Measurements from ENCODE around the gene GP1BA.

DNA sequence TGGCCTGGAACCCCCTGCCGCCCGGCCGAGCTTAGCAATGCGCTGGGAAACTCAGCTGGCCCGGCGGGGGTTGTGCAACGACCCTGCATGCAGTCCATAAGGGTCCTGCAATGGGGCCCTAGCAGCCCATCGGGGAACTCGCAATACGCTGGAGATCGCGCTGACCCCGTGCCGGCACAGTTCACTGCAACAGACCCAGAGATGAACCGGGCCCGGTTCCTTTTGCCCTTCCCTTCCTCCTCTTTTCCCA, 7.4 kb downstream of the GP1BA start:
- TF ChIP-seq, protein P1, sequence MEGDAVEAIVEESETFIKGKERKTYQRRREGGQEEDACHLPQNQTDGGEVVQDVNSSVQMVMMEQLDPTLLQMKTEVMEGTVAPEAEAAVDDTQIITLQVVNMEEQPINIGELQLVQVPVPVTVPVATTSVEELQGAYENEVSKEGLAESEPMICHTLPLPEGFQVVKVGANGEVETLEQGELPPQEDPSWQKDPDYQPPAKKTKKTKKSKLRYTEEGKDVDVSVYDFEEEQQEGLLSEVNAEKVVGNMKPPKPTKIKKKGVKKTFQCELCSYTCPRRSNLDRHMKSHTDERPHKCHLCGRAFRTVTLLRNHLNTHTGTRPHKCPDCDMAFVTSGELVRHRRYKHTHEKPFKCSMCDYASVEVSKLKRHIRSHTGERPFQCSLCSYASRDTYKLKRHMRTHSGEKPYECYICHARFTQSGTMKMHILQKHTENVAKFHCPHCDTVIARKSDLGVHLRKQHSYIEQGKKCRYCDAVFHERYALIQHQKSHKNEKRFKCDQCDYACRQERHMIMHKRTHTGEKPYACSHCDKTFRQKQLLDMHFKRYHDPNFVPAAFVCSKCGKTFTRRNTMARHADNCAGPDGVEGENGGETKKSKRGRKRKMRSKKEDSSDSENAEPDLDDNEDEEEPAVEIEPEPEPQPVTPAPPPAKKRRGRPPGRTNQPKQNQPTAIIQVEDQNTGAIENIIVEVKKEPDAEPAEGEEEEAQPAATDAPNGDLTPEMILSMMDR (conservative IDR thresholded peaks at IDR 0.05; ENCODE audit: low read depth, low read length) = no peak
- TF ChIP-seq EZH2 (IDR thresholded peaks at IDR 0.05; ENCODE audit: borderline replicate concordance, low read depth, low read length, poor library complexity, severe bottlenecking) = no peak
